Ovary (tissue), 9 donors: Measurements from ENCODE around the gene MPRIP. TPM values are rescaled to one million over a fixed set of nuclear protein-coding genes. Genes with fewer than 3 reads are reported as not detected.

Experiments
- DNase-seq, 5 donors: peaks; one replicate each; pipeline ENCODE4 v3.0.0-alpha.2; 2019 to 2020
- H3K27ac ChIP-seq, 2 donors: fragments of 200-600 bp; one replicate each; pipeline versions ENCODE4 v1.5.1 to v1.8.0; 2019 to 2022
- H3K27me3 ChIP-seq: fragments of 200-600 bp; one replicate; pipeline ENCODE4 v1.8.0; 2022
- H3K36me3 ChIP-seq: fragments of 200-600 bp; sonication (generic); one replicate; pipeline ENCODE4 v1.5.1; 2019
- H3K4me1 ChIP-seq: one replicate; pipeline ENCODE4 v1.8.1; 2013; ENCODE audit warnings: mild to moderate bottlenecking, moderate library complexity; ENCODE audit not compliant: insufficient read depth
- H3K4me3 ChIP-seq: fragments of 200-600 bp; sonication (generic); one replicate; pipeline ENCODE4 v1.5.1; 2017
- H3K9me3 ChIP-seq, 2 donors: fragments of 200-600 bp in 1 of 2; sonication (generic) in 1 of 2; one replicate each; pipeline versions ENCODE4 v1.5.1 to v1.8.1; 2013 to 2019; ENCODE audit warnings: mild to moderate bottlenecking in 1 of 2, moderate library complexity in 1 of 2
- CTCF ChIP-seq, 3 donors: fragments of 450-650 bp in 2 of 3; fragments of 200-600 bp in 1 of 3; IDR thresholded peaks; one replicate each; pipeline versions ENCODE4 v1.5.1 to v1.8.0; 2016 to 2022; ENCODE audit warnings: antibody characterized with exemption in 3 of 3, mild to moderate bottlenecking in 1 of 3
- EP300 ChIP-seq: sonication (generic); formaldehyde crosslinking; IDR thresholded peaks from one replicate; pipeline ENCODE4 v1.6.1; 2017; ENCODE audit warnings: antibody characterized with exemption
- POLR2A ChIP-seq: fragments of 450-650 bp; IDR thresholded peaks from one replicate; pipeline ENCODE4 v1.6.1; 2017; ENCODE audit warnings: antibody characterized with exemption, mild to moderate bottlenecking, moderate library complexity
- WGBS, 3 donors: extraction: QIAGEN DNeasy Blood & Tissue Kit in 1 of 3; methylation state at CpG; one replicate each; pipeline versions ENCODE4 v1.1.5 to v1.1.7; 2013 to 2017; 5-methylcytosine and 5-hydroxymethylcytosine counted together
- intact Hi-C, 4 donors: fragments of 100-400 bp; cut with DNase I; formaldehyde crosslinking; loops; one replicate each; pipeline versions ENCODE4 v1.11.0 to v1.15.1; 2022 to 2023
- polyA plus RNA-seq, 2 donors: library from polyadenylated mRNA; stranded (reverse); fragments of 200-250 nt in 1 of 2; fragments of 350-450 nt in 1 of 2; fragmentation: Illumina TruSeq in 1 of 2; extraction: RNeasy Lipid Tissue Mini Kit (QIAGEN cat#74804) in 1 of 2; gene quantifications; one replicate each; pipeline ENCODE4 v1.2.3, GENCODE V29; 2013 to 2014
- total RNA-seq, 7 donors: library from RNA; depleted of rRNA in 2 of 7; stranded (reverse); fragments of >200 nt in 2 of 7; fragmentation: NEBNext Ultra II Directional in 3 of 7; extraction: Animal tissue kit (Norgen Biotek cat#: 25700) in 3 of 7; gene quantifications; one replicate each; pipeline versions ENCODE4 v1.1.0 to v1.2.4, GENCODE V29; 2016 to 2023
- donor health status: DM: no; HTN: no; CAD: no; lungs with moderate emphysema.
- donor health status: DM: no; HTN: no; CAD: no.
- donor health status: Bipolar disorder and iron deficiency.
- donor health status: DM: yes; HTN: yes; CAD: no.
- donor health status: DM: no; HTN: no; CAD: no.
- donor health status: DM: yes; HTN: yes; CAD: no.

The MPRIP gene
- total and polyA plus RNA-seq, 9 donors, result 72.3 to 256 (median 202) TPM

DNA sequence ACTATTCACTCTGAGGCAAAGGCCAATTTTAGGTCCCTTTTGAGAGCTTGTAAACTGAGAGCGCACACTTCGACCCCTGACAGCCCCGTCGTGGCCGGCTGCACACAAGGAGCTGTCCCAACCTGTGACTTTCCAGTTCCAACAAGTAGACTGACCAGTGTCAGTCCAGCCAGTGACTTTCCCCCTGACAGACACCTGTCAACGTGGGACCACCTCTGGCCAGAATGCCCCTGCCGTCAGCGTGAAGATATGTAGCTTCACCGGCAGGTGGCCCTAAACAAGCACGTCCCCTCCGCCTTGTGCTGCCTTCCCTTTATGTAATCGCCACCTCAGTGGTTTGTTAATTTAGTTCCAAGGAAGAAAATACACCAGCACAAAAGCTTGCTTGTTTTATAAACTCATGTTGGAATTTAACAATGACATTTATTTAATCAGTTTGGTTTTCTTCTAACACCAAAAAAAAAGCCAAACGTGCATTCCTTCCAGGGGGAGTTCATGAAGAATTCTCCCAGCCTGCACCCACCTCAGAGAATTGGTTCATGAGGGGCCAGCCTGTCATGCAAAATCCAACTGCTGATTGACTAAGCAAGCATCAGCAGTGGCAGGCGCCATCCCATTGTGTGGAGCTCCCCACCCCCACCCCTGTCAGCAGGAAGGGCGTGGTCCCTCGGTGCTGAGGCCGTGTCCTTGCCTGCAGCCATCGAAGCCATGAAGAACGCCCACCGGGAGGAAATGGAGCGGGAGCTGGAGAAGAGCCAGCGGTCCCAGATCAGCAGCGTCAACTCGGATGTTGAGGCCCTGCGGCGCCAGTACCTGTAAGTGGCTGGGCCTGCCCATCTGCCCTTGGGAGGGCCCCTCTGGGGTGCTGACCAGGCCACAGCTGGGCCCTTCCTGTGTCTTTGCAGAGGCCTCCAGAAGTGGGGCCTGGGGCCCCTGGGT is 130.0 kb downstream of the MPRIP start:
- no peak overlapping the region for H3K27ac ChIP-seq

GRCh38 chr17:17172990-17173389 is 130.7 kb downstream of the MPRIP start:
- Histone ChIP-seq H3K27ac (no peak overlapping the region), H3K4me3 (no peak overlapping the region), H3K36me3 (no peaks in the 10 kb centered on the region), H3K4me1 (no peaks in the 10 kb centered on the region), H3K9me3 (no peaks in the 10 kb centered on the region), H3K27me3 (no peaks in the 10 kb centered on the region)
- no peak for TF ChIP-seq POLR2A
- WGBS, 3 donors, result 91 to 95% (median 94%) methylated on average over 9 of the region's 9 CpGs
- intact Hi-C loops, result no loop called here
- DNase-seq, result no peak

More for the DNA sequence above, 130.0 kb downstream of the MPRIP start:
- H3K36me3 ChIP-seq, result no peaks in the 10 kb centered on the region
- no peak for DNase-seq
- intact Hi-C loops, result no loop called here
- H3K9me3 ChIP-seq, result no peaks in the 10 kb centered on the region
- no peak overlapping the region for H3K4me3 ChIP-seq
- H3K27me3 ChIP-seq, result no peaks in the 10 kb centered on the region
- no peaks in the 10 kb centered on the region for H3K4me1 ChIP-seq
- TF ChIP-seq EP300 (no peak), CTCF (IDR thresholded peaks at IDR 0.05) (no peak), POLR2A (no peak)
- WGBS, 3 donors, result 77 to 79% (median 78%) methylated on average over 26 of the region's 26 CpGs

GRCh38 chr17:17173921-17174320 is 131.7 kb downstream of the MPRIP start:
- Histone ChIP-seq H3K4me3 (no peak overlapping the region), H3K27me3 (no peaks in the 10 kb centered on the region), H3K9me3 (no peaks in the 10 kb centered on the region), H3K27ac (no peak overlapping the region), H3K36me3 (no peaks in the 10 kb centered on the region), H3K4me1 (no peaks in the 10 kb centered on the region)
- intact Hi-C loops, result no loop called here
- no peak for TF ChIP-seq POLR2A
- no peak for DNase-seq
- WGBS, 3 donors, result 92 to 95% (median 95%) methylated on average over 14 of the region's 14 CpGs

DNA sequence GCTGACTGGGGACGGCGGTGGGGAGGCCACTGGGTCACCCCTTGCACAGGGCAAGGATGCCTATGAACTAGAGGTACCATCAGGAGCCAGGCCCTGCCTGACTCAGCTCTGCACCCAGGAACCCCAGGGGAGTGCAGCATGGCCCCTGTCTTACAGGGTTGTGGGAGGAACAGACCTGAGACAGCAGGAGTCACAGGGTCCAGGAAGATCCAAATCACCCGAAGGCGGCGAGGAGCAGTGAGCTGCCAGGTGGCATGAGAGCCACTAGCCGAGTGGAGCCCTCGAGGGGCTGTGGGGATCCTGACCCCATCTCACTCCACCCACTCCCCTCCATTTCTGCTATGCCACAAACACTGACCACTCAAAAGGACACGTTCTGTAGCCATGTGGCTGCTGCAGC is 133.1 kb downstream of the MPRIP start:
- Histone ChIP-seq H3K4me3 (no peak overlapping the region), H3K27me3 (no peaks in the 10 kb centered on the region), H3K27ac (no peak overlapping the region), H3K4me1 (no peaks in the 10 kb centered on the region), H3K36me3 (no peaks in the 10 kb centered on the region), H3K9me3 (no peaks in the 10 kb centered on the region)
- intact Hi-C loops, result no loop called here
- TF ChIP-seq EP300, result no peak
- no peak for TF ChIP-seq CTCF (IDR thresholded peaks at IDR 0.05)
- TF ChIP-seq POLR2A, result no peak
- DNase-seq, result no peak
- 82 to 92% (median 90%) methylated on average over 6 to 8 of the region's 8 CpGs for WGBS, 3 donors

DNA sequence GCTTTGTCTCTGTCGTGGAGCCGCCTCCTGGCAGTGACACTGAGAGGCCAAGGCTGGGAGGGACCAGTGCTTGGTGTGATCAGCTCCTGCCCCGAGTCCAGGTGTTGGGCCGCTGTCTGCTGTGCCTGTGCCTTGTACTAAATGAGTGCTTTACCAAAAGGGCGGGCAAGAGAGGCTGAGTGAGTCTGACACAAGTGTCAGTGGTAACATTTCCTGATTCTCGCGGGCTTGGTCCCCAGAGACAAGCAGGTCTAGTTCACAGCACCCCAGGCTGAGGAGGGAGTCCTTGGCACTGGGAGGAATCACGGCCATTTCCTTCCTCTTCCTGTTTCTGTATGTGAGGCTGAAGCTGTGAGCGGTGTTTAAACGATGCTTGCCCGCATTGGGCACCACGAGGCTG is 133.7 kb downstream of the MPRIP start:
- H3K36me3 ChIP-seq, result no peaks in the 10 kb centered on the region

More for the DNA sequence above, 133.7 kb downstream of the MPRIP start:
- 84 to 93% (median 84%) methylated on average over 12 of the region's 12 CpGs for WGBS, 3 donors
- Histone ChIP-seq H3K4me3 (no peak overlapping the region), H3K27ac (no peak overlapping the region), H3K9me3 (no peaks in the 10 kb centered on the region), H3K27me3 (no peaks in the 10 kb centered on the region), H3K4me1 (no peaks in the 10 kb centered on the region)
- DNase-seq, result no peak
- TF ChIP-seq EP300 (no peak), POLR2A (no peak), CTCF (IDR thresholded peaks at IDR 0.05) (no peak)
- intact Hi-C loops, result no loop called here
